Parietal lobe (tissue), 1 donor: ENCODE data around the gene WRAP73. TPM values are rescaled to one million over a fixed set of nuclear protein-coding genes. Genes with fewer than 3 reads are reported as not detected.

Experiments used
- total RNA-seq: library from RNA; depleted of rRNA; stranded (reverse); fragments of >200 nt; gene quantifications from one replicate; pipeline ENCODE4 v1.2.3, GENCODE V29; 2014

The WRAP73 gene, protein sequence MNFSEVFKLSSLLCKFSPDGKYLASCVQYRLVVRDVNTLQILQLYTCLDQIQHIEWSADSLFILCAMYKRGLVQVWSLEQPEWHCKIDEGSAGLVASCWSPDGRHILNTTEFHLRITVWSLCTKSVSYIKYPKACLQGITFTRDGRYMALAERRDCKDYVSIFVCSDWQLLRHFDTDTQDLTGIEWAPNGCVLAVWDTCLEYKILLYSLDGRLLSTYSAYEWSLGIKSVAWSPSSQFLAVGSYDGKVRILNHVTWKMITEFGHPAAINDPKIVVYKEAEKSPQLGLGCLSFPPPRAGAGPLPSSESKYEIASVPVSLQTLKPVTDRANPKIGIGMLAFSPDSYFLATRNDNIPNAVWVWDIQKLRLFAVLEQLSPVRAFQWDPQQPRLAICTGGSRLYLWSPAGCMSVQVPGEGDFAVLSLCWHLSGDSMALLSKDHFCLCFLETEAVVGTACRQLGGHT
- 22.8 TPM for total RNA-seq

DNA sequence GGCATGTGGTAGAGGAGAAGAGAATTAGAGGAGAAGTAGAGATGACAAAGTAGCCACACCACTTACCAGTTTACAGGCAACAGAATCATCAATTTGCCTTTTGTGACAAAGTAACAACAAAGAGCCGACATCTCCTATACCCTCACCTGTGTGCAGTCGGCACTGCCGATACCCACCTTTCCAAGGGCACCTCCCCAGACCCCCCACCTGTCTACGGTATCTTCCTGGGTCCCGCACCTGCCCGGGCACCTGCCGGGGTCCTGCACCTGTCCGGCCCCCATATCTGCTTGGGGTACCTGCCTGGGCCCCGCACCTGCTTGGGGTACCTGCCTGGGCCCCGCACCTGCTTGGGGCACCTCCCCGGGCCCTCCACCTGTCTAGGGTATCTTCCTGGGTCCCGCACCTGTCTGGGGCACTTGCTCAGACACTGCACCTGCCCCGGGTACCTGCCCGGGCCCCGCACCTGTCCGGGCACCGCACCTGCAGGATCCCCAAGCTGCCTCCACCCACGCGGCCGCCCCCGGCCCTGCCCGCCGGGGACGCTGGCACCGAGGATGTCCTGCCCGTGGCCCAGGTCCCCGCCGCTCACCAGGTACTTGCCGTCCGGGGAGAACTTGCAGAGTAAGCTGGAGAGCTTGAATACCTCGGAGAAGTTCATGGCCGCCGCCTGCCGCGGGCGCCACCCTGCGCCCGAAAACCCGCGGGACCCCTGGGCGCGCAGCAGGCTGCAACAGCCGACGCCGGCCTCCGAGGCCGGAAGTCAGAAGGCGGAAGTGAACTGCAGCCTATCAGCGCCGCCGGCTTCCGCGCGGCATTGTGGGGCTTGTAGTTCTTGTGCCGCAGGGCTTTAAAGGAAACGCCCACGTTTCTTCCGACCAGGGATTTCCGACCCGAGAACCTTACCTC is at the start of gene WRAP73:
Gene WRAP73 (minus strand): TSS at position 762 of the 906 bp plus-strand sequence. CDS start 104 bp downstream, at position 658.

DNA sequence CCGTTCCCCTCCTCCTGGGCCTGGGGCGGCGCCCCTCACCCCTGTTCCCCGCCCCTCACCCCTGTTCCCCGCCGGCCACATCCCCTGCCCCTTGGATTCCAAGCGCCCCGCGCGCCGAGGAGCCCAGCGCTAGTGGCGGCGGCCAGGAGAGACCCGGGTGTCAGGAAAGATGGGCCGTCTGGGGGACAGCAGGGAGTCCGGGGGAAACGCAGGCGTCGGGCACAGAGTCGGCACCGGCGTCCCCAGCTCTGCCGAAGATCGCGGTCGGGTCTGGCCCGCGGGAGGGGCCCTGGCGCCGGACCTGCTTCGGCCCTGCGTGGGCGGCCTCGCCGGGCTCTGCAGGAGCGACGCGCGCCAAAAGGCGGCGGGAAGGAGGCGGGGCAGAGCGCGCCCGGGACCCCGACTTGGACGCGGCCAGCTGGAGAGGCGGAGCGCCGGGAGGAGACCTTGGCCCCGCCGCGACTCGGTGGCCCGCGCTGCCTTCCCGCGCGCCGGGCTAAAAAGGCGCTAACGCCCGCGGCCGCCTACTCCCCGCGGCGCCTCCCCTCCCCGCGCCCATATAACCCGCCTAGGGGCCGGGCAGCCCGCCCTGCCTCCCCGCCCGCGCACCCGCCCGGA is 2.1 kb upstream of the WRAP73 start, which contains the start of gene TP73:
Gene TP73 (plus strand): TSS at position 587 of the 618 bp plus-strand sequence. CDS start 29,850 bp downstream, outside the sequence.

DNA sequence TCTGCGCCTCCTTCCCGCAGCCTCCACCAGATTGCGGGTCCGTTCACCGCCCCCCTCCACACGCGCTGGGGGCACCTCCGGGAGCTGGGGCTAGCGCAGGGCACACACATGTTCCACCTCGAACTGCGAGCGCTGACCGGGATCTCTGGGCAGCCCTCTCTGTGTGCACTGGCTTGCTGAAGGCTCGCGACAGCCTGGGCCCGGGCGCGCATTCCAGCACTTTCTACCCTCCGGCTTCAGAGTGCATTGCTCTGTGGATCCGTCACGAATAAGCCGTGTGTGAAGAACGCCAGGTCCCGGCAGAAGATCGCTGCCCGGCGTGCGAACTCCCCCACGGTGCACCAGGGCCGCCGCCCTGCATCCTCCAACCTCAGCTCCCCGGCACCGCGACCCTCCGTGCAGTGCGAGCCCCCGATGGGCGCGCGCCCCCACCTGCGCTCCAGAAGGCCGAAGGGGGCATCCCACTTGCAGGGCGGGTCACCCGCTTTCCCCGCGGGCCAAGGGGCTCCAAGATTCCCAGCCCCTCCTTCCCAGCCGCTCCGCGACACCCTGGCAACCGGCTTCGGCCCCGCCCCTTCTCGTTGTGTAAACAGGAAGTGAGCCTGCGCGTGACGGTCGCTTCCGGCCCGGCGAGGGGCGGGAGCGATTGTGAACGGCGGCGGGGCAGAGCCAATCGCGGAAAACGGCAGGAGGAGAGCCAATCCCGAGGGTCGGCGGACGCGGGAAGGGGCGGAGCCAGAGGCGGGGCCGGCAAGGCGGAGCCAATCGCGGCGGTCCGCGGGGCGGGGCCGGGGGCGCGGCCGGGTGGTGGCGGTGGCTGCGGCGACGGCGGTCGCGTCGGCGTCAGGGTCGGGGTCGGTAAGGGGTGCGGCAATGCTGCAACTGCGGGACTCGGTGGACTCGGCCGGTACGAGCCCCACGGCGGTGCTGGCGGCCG is 25.4 kb downstream of the WRAP73 start, which contains the start of gene TPRG1L:
Gene TPRG1L (plus strand): TSS at position 816 of the 937 bp plus-strand sequence. CDS start 58 bp downstream, at position 874.

DNA sequence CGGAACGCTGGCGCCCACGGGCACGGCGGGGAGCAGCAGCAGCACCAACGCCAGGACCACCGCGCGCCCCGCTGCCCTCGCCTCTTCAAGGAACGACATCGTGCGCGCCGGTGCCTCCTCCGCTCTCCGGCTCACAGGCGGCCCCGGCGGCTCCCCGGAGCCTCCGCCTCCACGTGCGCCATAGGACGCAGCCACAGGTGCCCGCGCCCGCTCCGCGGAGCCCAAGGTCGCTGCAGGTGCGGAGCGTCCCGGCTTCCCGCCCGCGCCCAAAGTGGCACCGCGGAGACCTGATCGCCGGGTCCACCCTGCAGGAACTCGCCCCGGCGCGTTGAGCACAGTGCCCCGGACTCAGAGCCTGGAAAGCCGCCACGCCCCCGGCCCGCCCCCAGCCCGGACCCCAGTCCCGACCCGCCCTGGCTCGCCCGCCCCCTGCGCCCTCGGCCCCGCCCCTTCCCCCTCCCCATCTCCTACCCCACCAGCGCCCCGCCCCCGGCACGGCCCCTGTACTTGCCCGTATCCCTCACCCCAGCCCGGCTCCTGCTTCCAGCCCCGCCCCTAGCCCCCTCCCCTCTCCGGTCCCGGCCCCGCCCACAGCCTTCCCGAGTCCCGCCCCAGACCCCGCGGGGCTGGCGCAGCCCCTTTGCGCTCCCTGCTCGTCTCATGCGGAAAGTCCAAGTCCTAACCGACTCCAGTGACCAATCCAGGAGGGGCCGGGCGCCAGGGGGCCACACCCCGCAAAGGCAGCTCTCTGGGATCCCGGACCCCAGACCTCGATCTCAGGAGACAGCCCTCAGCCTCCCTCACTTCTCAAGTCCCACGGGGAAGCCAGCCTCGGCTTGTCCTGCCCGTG is 38.5 kb downstream of the WRAP73 start, which contains the start of gene MEGF6:
Gene MEGF6 (minus strand): TSS at position 339 of the 850 bp plus-strand sequence. CDS start 240 bp downstream, at position 99.

Other genes with a start within 250 kb of the WRAP73 start
- not detected for gene ARHGEF16, start 195.4 kb downstream of the WRAP73 start, total RNA-seq
- 14.1 TPM for gene MEGF6, start 38.6 kb downstream of the WRAP73 start, total RNA-seq
- gene TPRG1L, start 25.1 kb downstream of the WRAP73 start, total RNA-seq = 13.8 TPM
- gene TP73, start 2.4 kb upstream of the WRAP73 start, total RNA-seq = 0.31 TPM
- not detected for gene CCDC27, start 102.3 kb upstream of the WRAP73 start, total RNA-seq
- gene SMIM1, start 122.6 kb upstream of the WRAP73 start, total RNA-seq = 2.5 TPM
- gene LRRC47, start 146.4 kb upstream of the WRAP73 start, total RNA-seq = 31.9 TPM
- 55.4 TPM for gene CEP104, start 207.1 kb upstream of the WRAP73 start, total RNA-seq
- 15.3 TPM for gene DFFB, start 207.4 kb upstream of the WRAP73 start, total RNA-seq